Vagina (tissue), 2 donors: ENCODE results near the gene MVD. TPM values are rescaled to one million over a fixed set of nuclear protein-coding genes. Genes with fewer than 3 reads are reported as not detected.

Experiments used
- DNase-seq, 2 donors: peaks; one replicate each; pipeline ENCODE4 v3.0.0-alpha.2; 2017; ENCODE audit errors: extremely low spot score in 2 of 2
- H3K27ac ChIP-seq: fragments of 200-600 bp; sonication (generic); one replicate; pipeline ENCODE4 v1.5.1; 2019
- H3K27me3 ChIP-seq: fragments of 200-600 bp; sonication (generic); one replicate; pipeline ENCODE4 v1.5.1; 2019
- H3K36me3 ChIP-seq, 2 donors: fragments of 200-600 bp; sonication (generic); one replicate each; pipeline ENCODE4 v1.5.1; 2017 to 2019
- H3K4me1 ChIP-seq: fragments of 200-600 bp; sonication (generic); one replicate; pipeline ENCODE4 v1.5.1; 2019
- H3K4me3 ChIP-seq, 2 donors: fragments of 200-600 bp; sonication (generic); 1 replicate in 1 of 2; 2 replicates in 1 of 2; pipeline ENCODE4 v1.5.1; 2016 to 2019
- H3K9me3 ChIP-seq: fragments of 200-600 bp; sonication (generic); one replicate; pipeline ENCODE4 v1.5.1; 2019
- CTCF ChIP-seq, 3 experiments: fragments of 450-650 bp in 2 of 3; fragments of 200-600 bp in 1 of 3; sonication (generic) in 1 of 3; IDR thresholded peaks; one replicate each; pipeline ENCODE4 v1.5.1; 2017 to 2019; ENCODE audit warnings: antibody characterized with exemption in 3 of 3, mild to moderate bottlenecking in 2 of 3, moderate library complexity in 2 of 3
- POLR2A ChIP-seq, 2 donors: fragments of 450-650 bp; IDR thresholded peaks; one replicate each; pipeline ENCODE4 v1.6.1; 2017; ENCODE audit warnings: antibody characterized with exemption in 2 of 2, mild to moderate bottlenecking in 2 of 2, moderate library complexity in 2 of 2
- POLR2AphosphoS5 ChIP-seq, 2 donors: sonication (generic); formaldehyde crosslinking; IDR thresholded peaks; one replicate each; pipeline ENCODE4 v1.9.0; 2017; ENCODE audit warnings: antibody characterized with exemption in 2 of 2, mild to moderate bottlenecking in 2 of 2, low read depth in 1 of 2; ENCODE audit not compliant: insufficient read depth in 1 of 2
- intact Hi-C: fragments of 100-400 bp; cut with DNase I; formaldehyde crosslinking; loops from one replicate; pipeline ENCODE4 v1.15.1; 2023
- total RNA-seq: library from RNA; depleted of rRNA; stranded (reverse); fragments of >200 nt; gene quantifications from one replicate; pipeline ENCODE4 v1.2.3, GENCODE V29; 2016

MVD gene
- total RNA-seq, 1 donor from 2014 or later = 33.1 TPM

GRCh38 chr16:88606148-88606757, 56.6 kb downstream of the MVD start:
- H3K4me1 ChIP-seq = peaks cover 5% of the 10 kb centered on the region
- no peak for TF ChIP-seq POLR2A (IDR thresholded peaks at IDR 0.05)
- TF ChIP-seq CTCF (IDR thresholded peaks at IDR 0.05) = no peak
- TF ChIP-seq POLR2AphosphoS5 (IDR thresholded peaks at IDR 0.05; ENCODE audit: insufficient read depth in 1 of 2, low read depth in 1 of 2) = no peak
- H3K9me3 ChIP-seq = no peaks in the 10 kb centered on the region
- peaks cover 0 to 67% of the 10 kb centered on the region in 2 donors for H3K36me3 ChIP-seq
- intact Hi-C loops = no loop called here
- DNase-seq = no peak
- no peaks in the 10 kb centered on the region for H3K27me3 ChIP-seq
- H3K4me3 ChIP-seq = no peak overlapping the region
- H3K27ac ChIP-seq = no peak overlapping the region

- TF ChIP-seq POLR2AphosphoS5 (IDR thresholded peaks at IDR 0.05; ENCODE audit: insufficient read depth in 1 of 2, low read depth in 1 of 2) (no peak), POLR2A (IDR thresholded peaks at IDR 0.05) (no peak), CTCF (IDR thresholded peaks at IDR 0.05) (no peak)
- H3K9me3 ChIP-seq = no peaks in the 10 kb centered on the region
- intact Hi-C loops = no loop called here
- no peak overlapping the region for H3K4me3 ChIP-seq
- H3K36me3 ChIP-seq = peaks cover 0 to 72% of the 10 kb centered on the region in 2 donors
- DNase-seq = no peak
- peaks cover 5% of the 10 kb centered on the region for H3K4me1 ChIP-seq
- no peak overlapping the region for H3K27ac ChIP-seq
- no peaks in the 10 kb centered on the region for H3K27me3 ChIP-seq
These were observed 57.4 kb downstream of the MVD start for GRCh38 chr16:88605186-88606147.

GRCh38 chr16:88602091-88602490, 60.8 kb downstream of the MVD start:
- no peak for TF ChIP-seq POLR2AphosphoS5 (IDR thresholded peaks at IDR 0.05; ENCODE audit: insufficient read depth in 1 of 2, low read depth in 1 of 2)
- TF ChIP-seq CTCF (IDR thresholded peaks at IDR 0.05) = no peak
- TF ChIP-seq POLR2A (IDR thresholded peaks at IDR 0.05) = no peak
- Histone ChIP-seq H3K4me3 (no peak overlapping the region), H3K4me1 (peaks cover 5% of the 10 kb centered on the region), H3K36me3 (peaks cover 0 to 77% of the 10 kb centered on the region in 2 donors), H3K27me3 (no peaks in the 10 kb centered on the region), H3K9me3 (no peaks in the 10 kb centered on the region), H3K27ac (no peak overlapping the region)
- intact Hi-C loops = no loop called here
- DNase-seq = no peak

Other genes with a start within 250 kb of the MVD start
- 1.7 TPM for gene ZFPM1, start 209.8 kb downstream of the MVD start, total RNA-seq
- 18.4 TPM for gene ZC3H18, start 92.7 kb downstream of the MVD start, total RNA-seq
- not detected for gene IL17C, start 24.5 kb downstream of the MVD start, total RNA-seq
- 188 TPM for gene CYBA, start 12.0 kb downstream of the MVD start, total RNA-seq
- not detected for gene SNAI3, start 23.4 kb upstream of the MVD start, total RNA-seq
- 26.5 TPM for gene RNF166, start 43.3 kb upstream of the MVD start, total RNA-seq
- 7.9 TPM for gene CTU2, start 43.4 kb upstream of the MVD start, total RNA-seq
- gene PIEZO1, start 122.1 kb upstream of the MVD start, total RNA-seq = 184 TPM
- gene CDT1, start 140.7 kb upstream of the MVD start, total RNA-seq = 10.8 TPM
- gene APRT, start 148.8 kb upstream of the MVD start, total RNA-seq = 134 TPM
- gene GALNS, start 193.9 kb upstream of the MVD start, total RNA-seq = 61.4 TPM
- gene TRAPPC2L, start 194.0 kb upstream of the MVD start, total RNA-seq = 50.8 TPM
- not detected for gene PABPN1L, start 203.6 kb upstream of the MVD start, total RNA-seq